OCI-LY1 (cell line): ENCODE measurements around the gene MYO3B.

ENCODE experiments used
- CTCF ChIP-seq: fragments of 200-600 bp; sonication (generic), shearing (Covaris generic); IDR thresholded peaks from 2 replicates; pipeline ENCODE4 v1.5.1; 2017; ENCODE audit warnings: mild to moderate bottlenecking, antibody characterized with exemption, low read length, moderate library complexity, mixed read lengths
- EZH2 ChIP-seq: fragments of 200-600 bp; sonication (generic), shearing (Covaris generic); IDR thresholded peaks from 2 replicates; pipeline ENCODE4 v1.8.0; 2017; ENCODE audit warnings: borderline replicate concordance, mixed run types, mild to moderate bottlenecking, antibody characterized with exemption, low read length, moderate library complexity, mixed read lengths

GRCh38 chr2:170155022-170155722 is 22.8 kb upstream of the MYO3B start:
- no peak for TF ChIP-seq CTCF
- TF ChIP-seq EZH2 = no peak
